ENCODE data around the gene PDE3B.

Gene PDE3B

GRCh38 chr11:14617241-14618027 lies 26.2 kb upstream of the PDE3B start:
- DNase-seq (ENCODE audit: low read depth): no peak
- H3K4me3 ChIP-seq (ENCODE audit: low read depth, low read length): no peak overlapping the region
- TF ChIP-seq CTCF (IDR thresholded peaks at IDR 0.05; ENCODE audit: low read depth, low read length, missing control alignments): no peak

DNA sequence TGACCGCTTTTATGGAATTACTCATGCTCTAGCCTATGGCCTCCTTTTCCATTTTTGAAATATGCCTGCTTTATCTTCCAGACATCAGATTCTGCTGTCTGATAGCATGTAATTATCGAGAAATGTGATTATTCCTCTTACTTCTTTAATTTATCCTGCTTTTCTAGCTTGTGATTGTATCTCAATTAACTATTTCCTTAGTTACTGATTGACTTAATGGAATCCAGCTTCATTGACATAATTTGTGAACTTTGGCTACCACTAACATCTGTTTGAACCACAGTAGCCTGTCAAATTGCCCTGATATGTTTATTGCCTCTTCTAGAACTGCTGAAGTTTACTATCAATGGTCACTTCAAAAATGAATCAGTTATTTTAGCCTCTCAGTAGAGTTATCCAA lies 25.5 kb upstream of the PDE3B start:
- no peak for TF ChIP-seq CTCF (IDR thresholded peaks at IDR 0.05; ENCODE audit: low read depth, low read length, missing control alignments)
- no peak for DNase-seq (ENCODE audit: low read depth)

GRCh38 chr11:14619603-14620531 lies 23.7 kb upstream of the PDE3B start:
- DNase-seq (ENCODE audit: low read depth): no peak
- TF ChIP-seq CTCF (IDR thresholded peaks at IDR 0.05; ENCODE audit: low read depth, low read length, missing control alignments): no peak
- no peak overlapping the region for H3K4me3 ChIP-seq (ENCODE audit: low read depth, low read length)

More for the DNA sequence above, 25.5 kb upstream of the PDE3B start:
- H3K4me3 ChIP-seq (ENCODE audit: low read depth, low read length): no peak overlapping the region

DNA sequence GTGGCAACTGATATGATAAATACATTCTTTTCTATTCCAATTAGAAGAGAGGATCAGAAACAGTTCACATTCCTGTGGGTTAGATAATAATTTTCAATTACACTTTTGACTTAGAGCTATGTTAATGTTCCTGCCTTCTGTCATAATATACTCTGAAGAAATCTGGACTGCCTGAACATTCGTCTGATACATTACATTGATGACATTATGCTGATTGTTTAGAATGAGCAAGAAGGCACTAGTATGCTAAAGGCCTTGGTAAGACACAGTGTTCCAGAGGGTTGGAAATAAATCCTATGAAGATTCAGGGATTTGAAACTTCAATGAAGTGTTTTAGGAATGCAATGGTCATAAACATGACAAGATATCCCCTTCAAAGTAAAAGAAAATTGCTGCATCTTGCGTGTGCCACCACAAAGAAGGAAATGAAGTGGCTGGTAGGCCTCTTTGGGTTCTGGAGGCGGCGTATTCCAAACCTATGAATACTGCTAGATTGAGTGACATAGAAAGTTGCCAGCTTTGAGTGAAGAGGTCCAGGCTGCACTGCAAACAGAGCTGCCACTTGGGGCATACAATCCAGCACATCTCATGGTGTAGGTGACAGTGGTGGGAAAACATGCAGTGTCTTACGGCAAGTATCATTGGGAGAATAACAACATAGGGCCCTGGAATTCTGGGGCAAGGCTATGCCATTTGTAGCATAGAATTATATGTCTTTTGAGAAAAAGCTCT lies 21.2 kb upstream of the PDE3B start:
- no peak for TF ChIP-seq CTCF (IDR thresholded peaks at IDR 0.05; ENCODE audit: low read depth, low read length, missing control alignments)
- no peak for DNase-seq (ENCODE audit: low read depth)
- H3K4me3 ChIP-seq (ENCODE audit: low read depth, low read length): no peak overlapping the region

DNA sequence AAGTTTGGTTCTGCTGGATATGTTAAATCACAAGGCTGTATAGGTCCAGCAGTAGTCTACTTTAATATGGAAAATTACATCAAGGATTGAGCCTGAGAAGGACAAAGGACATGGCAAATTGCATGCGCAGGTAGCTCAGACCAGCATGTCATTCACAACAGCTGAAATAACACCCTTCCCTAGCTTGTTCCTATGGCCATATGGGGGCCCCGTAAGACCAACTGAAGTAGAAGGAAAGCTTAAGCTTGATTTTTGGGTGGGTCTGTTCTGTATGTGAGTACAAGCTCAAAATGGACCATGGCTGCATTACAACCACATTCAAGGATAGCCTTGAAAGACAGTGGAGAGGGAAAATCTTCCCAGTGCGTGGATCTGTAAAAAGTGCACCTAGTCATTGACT lies 20.6 kb upstream of the PDE3B start:
- no peak overlapping the region for H3K4me3 ChIP-seq (ENCODE audit: low read depth, low read length)
- DNase-seq (ENCODE audit: low read depth): no peak
- TF ChIP-seq CTCF (IDR thresholded peaks at IDR 0.05; ENCODE audit: low read depth, low read length, missing control alignments): no peak

- DNase-seq (ENCODE audit: low read depth): no peak
- no peak overlapping the region for H3K4me3 ChIP-seq (ENCODE audit: low read depth, low read length)
- no peak for TF ChIP-seq CTCF (IDR thresholded peaks at IDR 0.05; ENCODE audit: low read depth, low read length, missing control alignments)
Measured at GRCh38 chr11:14625586-14626205, 17.9 kb upstream of the PDE3B start.
